ENCODE data around the gene GDPD2. TPM values are rescaled to one million over a fixed set of nuclear protein-coding genes. Genes with fewer than 3 reads are reported as not detected.

GDPD2 gene
- total RNA-seq, 1 donor from 2014 or later = 0.05 TPM

DNA sequence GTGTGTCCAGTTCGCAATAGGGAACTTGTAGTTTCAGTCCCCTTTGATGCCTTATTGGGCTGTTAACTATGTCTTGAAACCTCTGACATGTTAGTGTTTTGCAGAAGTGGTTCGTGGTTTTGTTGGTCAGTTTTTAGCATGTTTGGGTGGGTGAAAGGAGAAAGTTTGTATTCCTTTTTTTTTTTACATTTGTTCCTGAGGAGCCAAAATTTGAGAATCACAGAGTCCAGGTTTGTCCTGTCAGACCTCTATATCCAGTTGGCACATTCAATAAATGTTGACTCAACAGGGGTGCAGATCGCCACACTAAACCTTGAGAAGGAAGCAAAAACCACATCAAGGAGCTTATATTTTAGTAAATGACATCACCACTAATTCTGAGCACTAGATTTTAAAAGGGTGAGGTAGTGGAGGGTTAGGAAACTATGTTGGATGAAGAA is 47.8 kb downstream of the GDPD2 start:
- DNase-seq (ENCODE audit: low read depth) = peak; percentile 36

DNA sequence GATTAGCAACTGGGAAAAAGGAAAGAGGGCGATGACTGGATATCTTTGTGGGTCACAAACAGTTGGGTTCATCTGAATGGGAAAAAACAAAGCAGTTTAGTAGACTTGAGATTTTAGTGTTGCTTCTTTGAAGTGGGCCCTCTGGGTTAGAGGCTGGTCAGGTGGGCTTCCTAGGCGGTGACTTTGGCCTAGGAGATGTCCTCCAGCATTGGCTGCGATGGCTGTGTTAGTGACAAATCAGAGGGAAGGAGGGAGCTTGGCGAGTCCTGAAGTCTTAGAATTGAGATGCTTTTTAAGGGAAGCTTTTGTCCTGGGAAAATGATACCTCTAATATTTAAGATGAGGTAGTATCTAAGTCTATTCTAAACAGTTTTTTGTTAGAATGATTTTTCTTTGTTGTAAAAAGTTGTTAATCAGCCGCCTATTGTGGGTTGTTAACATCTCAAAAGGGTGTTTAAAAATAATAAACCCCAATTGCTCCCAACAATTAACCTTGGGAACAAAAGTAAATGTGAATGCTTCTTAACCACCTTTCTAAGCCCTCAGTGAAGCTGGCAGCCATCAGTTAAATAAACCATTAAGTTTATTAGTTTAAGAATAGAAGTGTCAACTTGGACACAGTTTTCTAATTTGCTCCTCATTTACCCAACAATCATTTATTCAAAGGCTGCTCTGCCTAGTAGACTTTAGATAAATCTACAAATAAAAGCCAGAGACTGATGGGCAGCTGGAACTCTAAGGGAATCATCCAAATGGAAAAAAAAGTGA is 53.2 kb downstream of the GDPD2 start:
- DNase-seq (ENCODE audit: low read depth) = no peak

DNA sequence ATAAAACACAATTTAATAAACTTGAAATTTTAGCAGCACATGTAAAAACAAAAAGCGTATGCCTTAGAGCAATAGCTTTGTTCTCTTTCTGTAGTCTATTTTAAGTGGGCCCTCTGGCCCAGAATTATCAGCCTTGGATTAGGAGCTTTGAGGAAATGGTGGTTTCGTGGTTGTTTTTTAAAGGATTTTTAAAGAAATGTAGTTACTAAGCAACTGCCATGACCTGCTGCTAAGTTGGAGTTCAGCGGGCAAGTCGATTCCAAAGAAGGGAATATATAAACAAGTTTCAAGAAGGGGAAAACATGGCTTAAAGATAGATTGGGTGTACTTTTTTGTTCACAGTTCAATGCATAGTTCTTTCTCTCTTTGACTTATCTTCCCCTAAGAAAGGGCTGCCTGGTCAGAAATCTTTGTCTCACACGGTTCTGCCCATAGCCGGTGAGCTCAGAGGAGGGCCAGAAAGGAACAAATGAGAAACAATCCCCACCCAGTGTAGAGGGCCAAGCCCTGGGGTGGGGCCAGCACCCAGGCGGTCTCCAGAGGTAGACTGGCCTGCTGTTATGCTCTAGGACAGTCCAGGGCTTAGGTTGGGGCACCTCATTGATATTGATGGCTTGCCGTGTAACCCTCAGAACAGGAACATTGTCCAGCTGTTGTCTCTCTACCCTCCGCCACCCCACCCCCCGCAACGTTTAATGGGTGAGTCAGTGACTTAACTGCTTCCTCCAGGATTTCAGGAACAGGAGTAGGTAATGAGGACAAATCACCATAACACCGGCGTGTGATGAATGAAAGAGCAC is 54.0 kb downstream of the GDPD2 start:
- DNase-seq (ENCODE audit: low read depth) = peak; percentile 82

DNA sequence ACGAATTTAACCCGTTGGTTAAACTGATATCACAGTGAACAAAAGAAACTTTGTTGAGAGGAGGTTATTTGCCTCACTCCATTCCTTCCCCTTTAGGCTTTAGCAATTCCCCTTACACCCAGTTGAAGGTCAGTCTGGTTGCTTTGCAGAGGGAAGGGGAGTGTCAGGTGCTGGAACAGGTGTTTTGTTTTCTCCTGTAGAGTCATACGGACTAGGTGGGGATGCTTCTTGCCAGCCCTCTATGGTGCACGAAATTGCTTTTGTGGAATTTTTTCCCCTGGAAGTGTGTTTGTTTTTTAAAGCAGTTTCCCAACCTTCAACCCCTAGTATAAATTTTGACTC is 54.6 kb downstream of the GDPD2 start:
- DNase-seq (ENCODE audit: low read depth) = no peak

DNA sequence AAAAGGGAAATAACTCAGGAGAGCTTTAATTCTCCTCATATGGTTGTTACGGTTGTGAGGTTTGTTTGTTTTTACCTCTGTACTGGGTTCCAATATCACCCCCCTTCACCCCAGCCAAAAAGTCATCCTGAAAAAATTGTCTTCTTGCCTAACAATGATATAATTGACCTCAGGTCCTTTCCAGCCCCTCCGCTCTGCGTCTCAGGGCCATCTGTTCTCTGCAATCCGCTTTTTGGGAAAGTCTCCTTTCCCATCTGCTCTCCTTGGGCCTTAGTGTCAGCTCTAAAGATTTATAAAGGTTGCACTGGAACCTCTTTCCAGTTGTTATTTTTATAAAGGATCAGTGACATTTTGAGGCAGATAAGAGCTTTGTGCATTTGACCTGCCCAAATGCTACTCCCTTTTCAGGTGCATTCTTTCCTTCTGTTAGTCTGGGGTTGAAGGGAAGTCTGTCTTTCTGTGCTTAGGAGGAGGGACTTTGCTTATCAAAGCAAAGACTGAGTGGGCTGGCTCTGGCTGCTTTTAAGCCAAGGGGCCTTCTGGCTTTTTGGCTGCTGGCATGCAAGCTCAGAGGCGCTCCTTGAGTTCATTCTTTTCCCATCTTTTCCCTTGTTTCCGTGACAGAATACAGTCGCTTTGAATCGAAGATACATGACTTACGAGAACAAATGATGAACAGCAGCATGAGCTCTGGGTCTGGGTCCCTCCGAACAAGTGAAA is 55.6 kb downstream of the GDPD2 start:
- DNase-seq (ENCODE audit: low read depth) = no peak

DNA sequence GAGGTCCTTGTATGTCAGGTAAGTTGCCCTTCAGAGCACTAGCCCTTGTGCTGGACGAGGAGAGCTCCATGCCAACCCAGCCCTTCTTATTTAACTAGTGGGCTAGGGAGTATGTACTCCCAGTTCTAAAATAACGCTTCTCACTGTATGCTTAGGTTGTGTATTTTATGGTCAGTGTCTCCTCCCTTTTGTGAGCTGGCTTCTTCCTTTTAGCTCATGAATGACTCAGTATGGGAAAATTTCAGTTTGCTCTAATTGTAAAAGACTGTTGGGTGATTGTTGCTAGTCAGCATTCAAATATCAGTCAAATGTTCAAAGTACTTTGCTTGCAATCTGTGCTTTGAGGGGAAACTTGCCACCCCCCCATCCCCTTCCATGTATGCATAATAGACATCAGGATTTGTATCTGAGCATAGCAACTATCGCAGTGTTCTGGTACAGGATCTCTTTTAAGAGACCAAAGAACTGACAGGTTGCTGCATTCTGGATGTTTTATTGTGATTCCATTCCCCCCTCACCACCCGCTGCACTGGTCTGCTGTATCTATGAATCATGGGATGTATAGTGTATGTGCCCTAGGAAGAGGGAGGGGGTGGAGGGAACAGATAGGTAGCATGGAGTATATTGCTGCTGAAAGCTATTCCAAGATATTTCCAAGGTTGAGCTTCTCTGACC is 56.3 kb downstream of the GDPD2 start:
- peak; percentile 81 for DNase-seq (ENCODE audit: low read depth)

DNA sequence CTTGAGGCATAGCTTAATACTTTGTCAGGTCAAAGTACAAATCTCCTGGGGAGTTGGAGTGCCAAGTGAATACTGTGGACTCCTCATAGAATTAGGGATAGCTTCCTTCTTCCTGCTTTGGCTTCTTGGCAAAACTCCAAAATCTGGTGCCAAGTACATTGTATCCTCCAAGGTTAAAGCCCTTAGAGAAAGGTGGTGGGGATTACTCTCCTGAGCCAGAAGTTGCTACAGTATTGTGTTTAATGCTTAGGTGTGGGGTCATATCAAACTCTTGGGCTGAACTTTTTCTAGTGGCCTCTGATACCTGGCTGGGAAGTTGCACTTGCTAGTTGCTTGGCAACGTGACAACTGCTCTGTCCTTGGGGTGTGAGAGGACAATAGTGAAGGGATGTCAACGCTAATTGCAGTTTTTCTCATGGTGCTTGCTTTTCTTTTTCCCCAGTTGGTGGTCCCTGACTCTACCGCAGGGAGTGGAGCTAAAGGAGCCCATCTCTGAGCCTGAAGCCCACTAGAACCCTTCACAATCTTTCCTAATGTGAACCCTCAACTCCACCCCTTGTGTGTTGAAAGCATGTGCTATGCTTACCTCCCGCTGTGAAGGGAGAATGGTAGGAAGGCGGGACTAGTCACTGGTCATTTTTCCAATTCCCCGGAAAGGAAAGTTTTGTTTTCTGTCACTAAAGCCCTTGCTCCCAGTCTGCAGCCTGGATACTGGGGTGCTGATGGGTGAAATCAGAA is 57.0 kb downstream of the GDPD2 start:
- peak; percentile 41 for DNase-seq (ENCODE audit: low read depth)

DNA sequence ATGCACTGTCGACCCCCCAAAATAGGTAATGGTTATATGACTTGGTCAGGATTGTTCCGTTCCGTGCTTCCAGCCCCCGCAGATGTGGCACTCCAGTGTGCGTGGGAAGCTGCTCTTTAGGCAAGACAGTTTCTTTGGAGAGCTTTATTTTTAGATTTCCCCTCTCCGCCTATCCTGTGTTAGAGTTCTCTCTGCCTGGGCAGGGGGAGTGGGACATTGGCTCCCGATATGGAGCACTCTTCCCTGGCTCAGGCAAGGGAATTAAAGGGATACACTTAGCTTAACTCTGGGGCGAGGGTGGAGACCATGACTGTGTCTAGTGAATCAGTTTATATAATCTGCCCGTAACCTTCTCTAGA is 57.5 kb downstream of the GDPD2 start:
- DNase-seq (ENCODE audit: low read depth) = no peak

DNA sequence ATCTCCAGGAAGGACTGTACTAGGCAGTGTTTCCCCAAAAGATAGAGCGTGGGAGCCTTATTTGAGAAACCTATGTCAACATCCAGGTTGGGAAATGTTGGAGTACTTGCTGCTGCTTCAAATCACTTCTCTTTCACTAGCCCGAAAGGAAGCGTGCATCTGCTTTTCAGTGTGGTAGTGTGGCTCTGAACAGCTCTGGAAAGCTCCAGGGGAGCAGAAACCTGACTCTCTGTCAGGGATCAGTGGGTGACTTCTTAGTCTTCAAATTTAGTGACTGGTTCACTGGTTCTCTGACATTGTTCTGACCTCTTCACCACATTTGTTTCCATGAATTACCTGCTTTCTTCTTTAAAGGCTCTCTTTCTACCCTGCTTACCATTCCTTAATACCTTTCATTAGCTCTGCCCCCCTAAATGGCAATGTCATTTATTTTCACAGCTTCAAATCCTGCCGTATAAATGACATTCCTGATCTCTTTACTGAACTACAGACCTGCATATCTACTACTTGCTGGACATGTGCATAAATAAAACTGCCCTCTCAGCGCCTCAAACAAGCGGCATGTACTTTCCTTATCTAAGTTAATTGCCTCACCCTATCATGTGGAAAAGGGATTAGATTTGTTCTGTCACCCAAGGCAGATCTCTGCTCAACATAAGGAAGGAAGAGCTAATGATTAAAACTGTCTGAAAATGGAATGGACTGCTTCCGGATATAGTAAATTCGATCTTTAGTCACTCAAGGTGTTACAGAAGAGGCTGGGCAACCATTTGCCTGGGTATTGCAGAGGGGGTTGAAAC is 58.6 kb downstream of the GDPD2 start:
- DNase-seq (ENCODE audit: low read depth) = peak; percentile 70

DNA sequence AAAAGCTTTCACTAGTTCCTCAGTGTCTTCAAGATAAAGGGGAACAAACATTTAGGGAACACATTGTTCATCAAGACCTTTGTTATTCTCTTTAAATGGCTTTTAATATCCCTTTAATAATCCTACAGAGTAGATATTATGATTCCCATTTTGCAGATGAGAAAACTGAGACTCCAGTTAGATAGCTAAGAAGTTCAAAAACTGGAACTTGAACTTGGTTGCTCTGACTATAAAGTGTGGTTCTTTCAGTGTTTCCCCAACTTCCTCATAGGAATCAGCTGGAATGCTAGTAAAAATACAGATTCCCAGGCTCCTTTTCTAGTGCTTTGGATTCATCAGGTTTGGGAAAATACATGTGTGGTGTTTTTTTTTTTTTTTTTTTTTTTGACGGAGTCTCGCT is 59.2 kb downstream of the GDPD2 start:
- DNase-seq (ENCODE audit: low read depth) = no peak

Other genes starting within 250 kb of the GDPD2 start
- not detected in 2 replicates for gene DGAT2L6, start 245.8 kb upstream of the GDPD2 start, total RNA-seq
- gene AWAT1, start 188.7 kb upstream of the GDPD2 start, total RNA-seq = not detected in 2 replicates
- 0.15 TPM in 1 of 2 replicates, not detected in the other for gene P2RY4, start 163.1 kb upstream of the GDPD2 start, total RNA-seq
- not detected in 2 replicates for gene ARR3, start 155.0 kb upstream of the GDPD2 start, total RNA-seq
- gene RAB41, start 141.1 kb upstream of the GDPD2 start, total RNA-seq = not detected in 2 replicates
- gene PDZD11, start 133.4 kb upstream of the GDPD2 start, total RNA-seq = 38.9 and 58.7 TPM in 2 replicates
- 0.80 and 6.6 TPM in 2 replicates for gene KIF4A, start 133.2 kb upstream of the GDPD2 start, total RNA-seq
- gene DLG3, start 21.5 kb downstream of the GDPD2 start, total RNA-seq = 33.5 and 34.2 TPM in 2 replicates